OCI-LY1 (cell line): ENCODE measurements around the gene UVSSA.

Experiments
- CTCF ChIP-seq: fragments of 200-600 bp; sonication (generic), shearing (Covaris generic); IDR thresholded peaks from 2 replicates; pipeline ENCODE4 v1.5.1; 2017; ENCODE audit warnings: mild to moderate bottlenecking, antibody characterized with exemption, low read length, moderate library complexity, mixed read lengths
- EZH2 ChIP-seq: fragments of 200-600 bp; sonication (generic), shearing (Covaris generic); IDR thresholded peaks from 2 replicates; pipeline ENCODE4 v1.8.0; 2017; ENCODE audit warnings: borderline replicate concordance, mixed run types, mild to moderate bottlenecking, antibody characterized with exemption, low read length, moderate library complexity, mixed read lengths

- no peak for TF ChIP-seq EZH2
- TF ChIP-seq CTCF, result no peak
Measured at GRCh38 chr4:1321486-1321885, 25.5 kb upstream of the UVSSA start.
